Kidney (tissue), 14 donors: ENCODE results near the gene USF2. TPM values are rescaled to one million over a fixed set of nuclear protein-coding genes. Genes with fewer than 3 reads are reported as not detected.

Experiments used
- DNase-seq, 5 donors: peaks; one replicate each; pipeline ENCODE4 v3.0.0-alpha.2; 2013 to 2020
- FAIRE-seq: peaks from 2 replicates; lab custom pipeline; 2012; peaks lifted over from hg19 to GRCh38; lab: Jason Lieb, UNC
- H3K27ac ChIP-seq, 2 donors: one replicate each; pipeline ENCODE4 v1.7.0; 2013; ENCODE audit warnings: low read depth in 2 of 2, low read length in 2 of 2, inconsistent platforms in 1 of 2
- H3K27me3 ChIP-seq: one replicate; pipeline ENCODE4 v1.7.1; 2013; ENCODE audit warnings: low read length, inconsistent platforms; ENCODE audit not compliant: control insufficient read depth, insufficient read depth
- H3K36me3 ChIP-seq, 3 donors: one replicate each; pipeline versions ENCODE4 v1.7.0 to v1.7.1; 2013; ENCODE audit warnings: low read length in 3 of 3, control low read depth in 1 of 3, inconsistent platforms in 1 of 3; ENCODE audit not compliant: insufficient read depth in 3 of 3, control insufficient read depth in 2 of 3
- H3K4me1 ChIP-seq, 3 donors: one replicate each; pipeline versions ENCODE4 v1.7.0 to v1.7.1; 2013; ENCODE audit warnings: low read length in 3 of 3, inconsistent platforms in 1 of 3, low read depth in 1 of 3; ENCODE audit not compliant: control insufficient read depth in 2 of 3, insufficient read depth in 2 of 3
- H3K4me3 ChIP-seq, 3 donors: one replicate each; pipeline versions ENCODE4 v1.7.0 to v1.8.1; 2013; ENCODE audit warnings: low read length in 3 of 3, control low read depth in 1 of 3, inconsistent platforms in 1 of 3
- H3K9ac ChIP-seq, 3 donors: one replicate each; pipeline versions ENCODE4 v1.7.0 to v1.7.1; 2013; ENCODE audit warnings: low read length in 3 of 3, control low read depth in 1 of 3, inconsistent platforms in 1 of 3
- H3K9me3 ChIP-seq, 3 donors: one replicate each; pipeline versions ENCODE4 v1.7.0 to v1.7.1; 2013; ENCODE audit warnings: low read length in 3 of 3, control low read depth in 1 of 3, inconsistent platforms in 1 of 3; ENCODE audit not compliant: control insufficient read depth in 2 of 3, insufficient read depth in 1 of 3
- intact Hi-C: fragments of 100-400 bp; cut with DNase I; formaldehyde crosslinking; loops from one replicate; pipeline ENCODE4 v1.11.1; 2022
- polyA plus RNA-seq: library from polyadenylated mRNA; stranded (reverse); fragments of 350-450 nt; fragmentation: Illumina TruSeq; extraction: RNeasy Lipid Tissue Mini Kit (QIAGEN cat#74804); gene quantifications from one replicate; pipeline ENCODE4 v1.2.3, GENCODE V29; 2014; ENCODE audit warnings: low read depth, low replicate concordance; ENCODE audit not compliant: insufficient read depth
- total RNA-seq: library from RNA; stranded (reverse); fragmentation: NEBNext Ultra II Directional; extraction: Animal tissue kit (Norgen Biotek cat#: 25700); gene quantifications from one replicate; pipeline ENCODE4 v1.2.1, GENCODE V29; 2021
- TF ChIP-seq, protein P1 (sequence below): IDR thresholded peaks from 3 replicates; pipeline ENCODE4 v1.5.1; 2012; ENCODE audit warnings: mild to moderate bottlenecking, moderate library complexity, borderline replicate concordance; ENCODE audit not compliant: insufficient read depth; ENCODE audit errors: extremely low read depth
- donor health status: control.
- donor health status: control.
- donor health status: control.
- donor health status: control.
- donor health status: control.
- donor health status: DM: yes; HTN: yes; CAD: no.
- donor health status: Normal renal cell carcinoma (clear cell type).

The USF2 gene
- total and polyA plus RNA-seq, 2 donors from 2014 or later, result 82.8 to 118 TPM

DNA sequence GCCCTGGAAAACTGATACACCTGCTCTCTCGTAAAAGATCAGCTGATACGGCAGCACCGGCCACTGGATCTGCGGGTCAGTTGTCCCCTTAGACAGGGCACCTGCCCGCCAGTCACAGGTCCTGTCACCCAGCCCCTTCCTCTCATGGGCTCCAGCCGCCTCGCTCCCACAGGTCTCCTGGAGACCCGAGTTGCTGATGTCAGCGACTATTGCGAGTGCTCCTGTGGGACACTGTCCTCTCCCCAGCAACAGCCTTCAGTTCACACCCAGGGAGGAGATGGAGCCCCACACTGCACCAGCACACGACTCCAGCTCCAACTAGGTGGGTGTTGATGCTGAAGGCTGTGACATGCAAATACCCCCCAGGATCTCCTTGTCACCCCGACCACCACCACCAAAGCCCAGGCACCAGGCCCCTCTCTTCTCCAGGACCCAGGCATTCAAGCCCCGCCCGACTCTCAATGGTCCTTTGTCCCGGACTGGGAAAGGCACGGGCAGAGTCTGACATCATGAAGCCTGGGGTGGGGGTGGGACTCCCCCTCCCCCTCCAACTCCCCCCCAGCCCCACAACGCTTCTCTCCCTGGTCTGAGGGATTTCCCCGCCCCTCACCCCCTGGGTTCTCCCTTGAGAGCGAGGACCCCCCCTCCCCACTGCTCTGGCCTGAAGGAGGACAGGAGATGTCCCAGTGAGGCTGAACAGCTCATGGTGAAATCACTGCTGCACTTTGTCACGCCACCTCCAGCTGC, 21.8 kb downstream of the USF2 start:
- DNase-seq, result peak in 1 of 5 donors; percentile 58
- Histone ChIP-seq H3K27ac (no peak overlapping the region), H3K9ac (no peak overlapping the region), H3K36me3 (no peaks in the 10 kb centered on the region), H3K4me1 (no peaks in the 10 kb centered on the region), H3K27me3 (no peaks in the 10 kb centered on the region), H3K9me3 (no peaks in the 10 kb centered on the region), H3K4me3 (no peak overlapping the region)
- intact Hi-C loops, result no loop called here
- FAIRE-seq, result no peak
- TF ChIP-seq, protein P1, sequence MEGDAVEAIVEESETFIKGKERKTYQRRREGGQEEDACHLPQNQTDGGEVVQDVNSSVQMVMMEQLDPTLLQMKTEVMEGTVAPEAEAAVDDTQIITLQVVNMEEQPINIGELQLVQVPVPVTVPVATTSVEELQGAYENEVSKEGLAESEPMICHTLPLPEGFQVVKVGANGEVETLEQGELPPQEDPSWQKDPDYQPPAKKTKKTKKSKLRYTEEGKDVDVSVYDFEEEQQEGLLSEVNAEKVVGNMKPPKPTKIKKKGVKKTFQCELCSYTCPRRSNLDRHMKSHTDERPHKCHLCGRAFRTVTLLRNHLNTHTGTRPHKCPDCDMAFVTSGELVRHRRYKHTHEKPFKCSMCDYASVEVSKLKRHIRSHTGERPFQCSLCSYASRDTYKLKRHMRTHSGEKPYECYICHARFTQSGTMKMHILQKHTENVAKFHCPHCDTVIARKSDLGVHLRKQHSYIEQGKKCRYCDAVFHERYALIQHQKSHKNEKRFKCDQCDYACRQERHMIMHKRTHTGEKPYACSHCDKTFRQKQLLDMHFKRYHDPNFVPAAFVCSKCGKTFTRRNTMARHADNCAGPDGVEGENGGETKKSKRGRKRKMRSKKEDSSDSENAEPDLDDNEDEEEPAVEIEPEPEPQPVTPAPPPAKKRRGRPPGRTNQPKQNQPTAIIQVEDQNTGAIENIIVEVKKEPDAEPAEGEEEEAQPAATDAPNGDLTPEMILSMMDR, result no peak

DNA sequence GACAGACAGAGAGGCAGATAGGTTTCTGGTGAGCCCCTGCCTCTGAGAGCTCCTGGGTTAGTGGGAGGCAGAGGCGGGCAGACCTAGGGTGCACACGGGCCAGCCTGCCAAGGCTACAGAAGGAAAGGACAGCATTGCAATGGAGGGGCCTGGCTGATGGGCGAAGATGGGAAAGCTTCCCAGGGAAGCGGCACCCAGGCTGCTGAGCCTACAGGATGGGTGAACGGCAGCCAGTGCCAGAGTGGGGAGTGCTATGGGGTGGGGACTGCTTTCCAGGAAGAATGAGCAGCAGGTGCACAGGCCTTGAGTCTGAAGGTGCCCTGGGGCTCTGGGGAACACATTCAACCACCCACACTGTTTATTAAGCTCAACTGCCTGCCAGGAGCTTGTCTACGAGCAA, 22.5 kb downstream of the USF2 start:
- no peak for FAIRE-seq
- intact Hi-C loops, result no loop called here
- Histone ChIP-seq H3K9me3 (no peaks in the 10 kb centered on the region), H3K27ac (no peak overlapping the region), H3K4me3 (no peak overlapping the region), H3K9ac (no peak overlapping the region), H3K36me3 (no peaks in the 10 kb centered on the region), H3K27me3 (no peaks in the 10 kb centered on the region), H3K4me1 (no peaks in the 10 kb centered on the region)
- TF ChIP-seq, protein P1, result no peak
- DNase-seq, result peak in 1 of 5 donors; percentile 45

DNA sequence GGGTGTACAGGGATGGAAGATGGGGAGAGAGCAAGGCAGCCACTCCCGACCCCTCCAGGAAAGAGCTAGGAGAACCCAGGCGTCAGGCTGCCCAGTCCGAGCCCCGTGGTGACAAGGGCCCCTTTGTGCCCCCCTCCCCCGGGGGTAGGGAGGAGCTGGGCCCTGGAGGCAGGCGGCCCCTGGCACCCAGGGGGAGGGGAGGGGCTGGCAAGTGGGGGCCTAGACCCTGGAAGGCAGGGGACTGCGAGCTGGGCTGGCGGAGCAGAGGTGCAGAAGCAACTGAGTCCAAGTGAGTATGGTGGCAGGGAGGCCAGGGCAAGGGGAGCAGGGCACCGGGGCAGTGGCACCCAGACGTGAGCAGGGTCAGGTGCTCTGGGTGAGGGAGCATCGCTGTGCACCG, 23.2 kb downstream of the USF2 start, which contains the start of gene MAG:
Gene MAG (plus strand): TSS at position 246 of the 400 bp plus-strand sequence. CDS start 3,248 bp downstream, outside the sequence.
- no peaks in the 10 kb centered on the region for H3K36me3 ChIP-seq
- H3K9ac ChIP-seq, result no peak within 1 kb of the TSS
- TF ChIP-seq, protein P1, result no peak
- FAIRE-seq, result no peak
- peak in 1 of 5 donors; percentile 37 for DNase-seq
- no peak within 1 kb of the TSS for H3K4me3 ChIP-seq
- no peaks in the 10 kb centered on the region for H3K27me3 ChIP-seq
- intact Hi-C loops, result no loop called here
- no peak within 1 kb of the TSS for H3K27ac ChIP-seq
- no peaks in the 10 kb centered on the region for H3K9me3 ChIP-seq
- H3K4me1 ChIP-seq, result no peaks in the 10 kb centered on the region
